WTC11 (cell line): ENCODE measurements around the gene STK16. TPM values are rescaled to one million over a fixed set of nuclear protein-coding genes. Genes with fewer than 3 reads are reported as not detected.
A peak's percentile ranks its signal among the peaks of the same experiment; 100 is the strongest.

ENCODE experiments used
- ATAC-seq: fragments of 200-7000 bp; cut with Tn5 transposase; 2 replicates; pipeline ENCODE4 v1.10.0; 2021; ENCODE audit warnings: mild to moderate bottlenecking, moderate library complexity
- CTCF ChIA-PET: fragments of 300-600 bp; sonication (Branson Sonifier 250); formaldehyde crosslinking; loops from one replicate; lab custom pipeline; 2021; ENCODE audit warnings: antibody characterized with exemption; lab: Charles Lee
- POLR2A ChIA-PET: fragments of 350-600 bp; sonication (Branson Sonifier 250); formaldehyde crosslinking; loops from one replicate; lab custom pipeline; 2021; ENCODE audit warnings: antibody characterized with exemption; lab: Charles Lee
- DNase-seq: peaks from one replicate; pipeline ENCODE4 v3.0.0; 2021; ENCODE audit warnings: low spot score
- H3K27ac Mint-ChIP-seq: 2 replicates; pipeline ENCODE4 v1.8.0; 2021; ENCODE audit warnings: mixed read lengths
- H3K27me3 Mint-ChIP-seq: 2 replicates; pipeline ENCODE4 v1.8.0; 2021; ENCODE audit warnings: low read depth, mild to moderate bottlenecking, moderate library complexity, mixed read lengths
- H3K36me3 Mint-ChIP-seq: 2 replicates; pipeline ENCODE4 v1.8.0; 2021; ENCODE audit warnings: mixed read lengths
- H3K4me1 Mint-ChIP-seq: 2 replicates; pipeline ENCODE4 v1.8.0; 2022; ENCODE audit warnings: mixed read lengths
- H3K4me3 Mint-ChIP-seq: 2 replicates; pipeline ENCODE4 v1.8.0; 2021; ENCODE audit warnings: mild to moderate bottlenecking, moderate library complexity, mixed read lengths
- H3K9me3 Mint-ChIP-seq: 2 replicates; pipeline ENCODE4 v1.8.0; 2021; ENCODE audit warnings: mixed read lengths
- CBFB ChIP-seq: sonication (generic); formaldehyde crosslinking; IDR thresholded peaks from 2 replicates; pipeline ENCODE4 v1.8.1; 2022; ENCODE audit warnings: mild to moderate bottlenecking, low read depth, missing genetic modification reagents
- CDX4 ChIP-seq: fragments of 250-450 bp; sonication (Bioruptor Pico); IDR thresholded peaks from 2 replicates; pipeline ENCODE4 v1.9.0; 2021; ENCODE audit warnings: moderate library complexity, mild to moderate bottlenecking, inconsistent platforms, borderline replicate concordance
- CREB1 ChIP-seq: sonication (generic); formaldehyde crosslinking; IDR thresholded peaks from 2 replicates; pipeline ENCODE4 v1.8.0; 2023; ENCODE audit warnings: mild to moderate bottlenecking, missing genetic modification reagents
- FOXJ3 ChIP-seq: sonication (generic); formaldehyde crosslinking; IDR thresholded peaks from 2 replicates; pipeline ENCODE4 v1.9.0; 2021; ENCODE audit warnings: missing genetic modification reagents, mild to moderate bottlenecking, borderline replicate concordance
- FOXK1 ChIP-seq: sonication (generic); formaldehyde crosslinking; IDR thresholded peaks from 2 replicates; pipeline ENCODE4 v1.8.0; 2022; ENCODE audit warnings: mild to moderate bottlenecking, moderate library complexity, missing genetic modification reagents
- JAZF1 ChIP-seq: fragments of 250-450 bp; sonication (Bioruptor Pico); IDR thresholded peaks from 2 replicates; pipeline ENCODE4 v1.9.0; 2021; ENCODE audit warnings: moderate library complexity, mild to moderate bottlenecking, inconsistent platforms
- MYBL2 ChIP-seq: sonication (generic); formaldehyde crosslinking; IDR thresholded peaks from 2 replicates; pipeline ENCODE4 v1.8.1; 2023; ENCODE audit warnings: mild to moderate bottlenecking, moderate library complexity, missing genetic modification reagents
- SP1 ChIP-seq: sonication (generic); formaldehyde crosslinking; conservative IDR thresholded peaks from 2 replicates; pipeline ENCODE4 v1.8.1; 2022; ENCODE audit warnings: missing genetic modification reagents
- USF1 ChIP-seq: sonication (generic); formaldehyde crosslinking; IDR thresholded peaks from 2 replicates; pipeline ENCODE4 v1.8.0; 2022; ENCODE audit warnings: mild to moderate bottlenecking, missing genetic modification reagents
- ZNF232 ChIP-seq: sonication (generic); formaldehyde crosslinking; IDR thresholded peaks from 2 replicates; pipeline ENCODE4 v1.8.0; 2022; ENCODE audit warnings: mild to moderate bottlenecking, missing genetic modification reagents
- ZNF317 ChIP-seq: sonication (generic); formaldehyde crosslinking; IDR thresholded peaks from 2 replicates; pipeline ENCODE4 v1.8.1; 2023; ENCODE audit warnings: low read depth, mild to moderate bottlenecking, moderate library complexity, missing genetic modification reagents, borderline replicate concordance
- total RNA-seq: library from RNA; stranded (reverse); gene quantifications from 3 replicates; pipeline ENCODE4 v1.2.3, GENCODE V29; 2021
- TF ChIP-seq, protein P1 (sequence below): sonication (generic); formaldehyde crosslinking; IDR thresholded peaks from 2 replicates; pipeline ENCODE4 v1.8.0; 2022; ENCODE audit warnings: mild to moderate bottlenecking, missing genetic modification reagents
- TF ChIP-seq, protein P2 (sequence below): sonication (generic); formaldehyde crosslinking; IDR thresholded peaks from 2 replicates; pipeline ENCODE4 v1.8.1; 2023; ENCODE audit warnings: mild to moderate bottlenecking, missing genetic modification reagents, moderate library complexity
- TF ChIP-seq, protein P3 (sequence below): sonication (generic); formaldehyde crosslinking; conservative IDR thresholded peaks from 2 replicates; pipeline ENCODE4 v1.8.1; 2023; ENCODE audit warnings: mild to moderate bottlenecking, low read depth, missing genetic modification reagents, moderate library complexity
- TF ChIP-seq, protein P4 (sequence below): fragments of 250-450 bp; sonication (Bioruptor Pico); IDR thresholded peaks from 2 replicates; pipeline ENCODE4 v1.8.0; 2021; ENCODE audit warnings: mild to moderate bottlenecking

The STK16 gene
- total RNA-seq, 1 experiment from 2014 or later, result 27.5 TPM

DNA sequence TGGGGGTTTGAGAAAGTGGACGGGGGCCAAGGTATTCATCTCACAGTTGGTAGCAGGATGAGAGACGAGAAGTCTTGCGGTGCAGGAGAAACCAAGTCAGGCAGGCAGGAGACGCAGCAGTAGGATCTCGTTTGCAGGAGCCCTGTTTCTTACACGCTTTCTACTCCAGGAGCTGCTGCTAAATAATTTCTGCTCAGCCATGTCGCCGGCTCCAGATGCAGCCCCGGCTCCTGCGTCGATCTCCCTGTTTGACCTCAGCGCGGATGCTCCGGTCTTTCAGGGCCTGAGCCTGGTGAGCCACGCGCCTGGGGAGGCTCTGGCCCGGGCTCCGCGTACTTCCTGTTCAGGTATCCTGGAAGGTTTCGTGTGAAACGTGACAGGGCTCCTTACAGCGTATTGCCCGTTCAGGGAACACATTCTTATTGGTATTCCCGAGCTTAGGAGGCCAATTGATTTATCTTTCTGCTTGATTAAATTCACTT lies 15.2 kb upstream of the STK16 start (continued):
- TF ChIP-seq MYBL2 (CRISPR knock-in tag) (0 out of 2 replicates have a peak, but pooled peaks have one; percentile 5), CBFB (CRISPR knock-in tag) (no peak), ZNF232 (CRISPR knock-in tag) (0 out of 2 replicates have a peak, but pooled peaks have one; percentile 27)
- TF ChIP-seq, protein P1, sequence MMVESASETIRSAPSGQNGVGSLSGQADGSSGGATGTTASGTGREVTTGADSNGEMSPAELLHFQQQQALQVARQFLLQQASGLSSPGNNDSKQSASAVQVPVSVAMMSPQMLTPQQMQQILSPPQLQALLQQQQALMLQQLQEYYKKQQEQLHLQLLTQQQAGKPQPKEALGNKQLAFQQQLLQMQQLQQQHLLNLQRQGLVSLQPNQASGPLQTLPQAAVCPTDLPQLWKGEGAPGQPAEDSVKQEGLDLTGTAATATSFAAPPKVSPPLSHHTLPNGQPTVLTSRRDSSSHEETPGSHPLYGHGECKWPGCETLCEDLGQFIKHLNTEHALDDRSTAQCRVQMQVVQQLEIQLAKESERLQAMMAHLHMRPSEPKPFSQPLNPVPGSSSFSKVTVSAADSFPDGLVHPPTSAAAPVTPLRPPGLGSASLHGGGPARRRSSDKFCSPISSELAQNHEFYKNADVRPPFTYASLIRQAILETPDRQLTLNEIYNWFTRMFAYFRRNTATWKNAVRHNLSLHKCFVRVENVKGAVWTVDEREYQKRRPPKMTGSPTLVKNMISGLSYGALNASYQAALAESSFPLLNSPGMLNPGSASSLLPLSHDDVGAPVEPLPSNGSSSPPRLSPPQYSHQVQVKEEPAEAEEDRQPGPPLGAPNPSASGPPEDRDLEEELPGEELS (CRISPR knock-in tag), result no peak

- CTCF ChIA-PET, result no interaction called here
These were observed 10.9 kb upstream of the STK16 start for GRCh38 chr2:219234331-219234730.

DNA sequence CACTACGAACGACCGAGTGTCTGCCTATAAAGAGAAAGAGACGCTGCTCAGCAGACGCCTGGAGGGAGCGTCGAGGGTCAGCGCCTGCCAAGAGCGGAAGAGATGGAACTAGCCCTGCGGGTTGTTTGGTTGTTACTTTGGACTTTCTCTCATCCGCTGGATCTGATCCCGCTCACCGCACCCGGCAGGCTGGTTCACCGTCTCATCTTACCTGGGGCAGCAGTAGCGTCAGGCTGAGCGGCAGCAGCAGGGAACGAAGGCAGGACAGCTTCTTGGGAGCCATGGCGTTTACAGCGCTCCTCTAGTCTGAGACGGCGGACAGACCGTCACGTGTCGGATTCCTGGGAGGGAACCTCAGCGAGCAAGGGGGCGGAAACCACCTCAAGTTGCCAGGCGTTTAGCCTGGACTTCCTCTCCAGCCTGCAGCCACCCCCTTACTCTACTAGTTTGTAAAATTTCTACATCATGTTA lies 2.0 kb upstream of the STK16 start:
- Mint-ChIP-seq H3K27ac (peak overlapping the region; percentile 48; the same call in 1 of the 2 replicates), H3K4me1 (peaks cover 14% of the 10 kb centered on the region), H3K36me3 (no peaks in the 10 kb centered on the region), H3K4me3 (peak overlapping the region; percentile 37), H3K27me3 (no peaks in the 10 kb centered on the region), H3K9me3 (no peaks in the 10 kb centered on the region)
- TF ChIP-seq FOXJ3 (CRISPR knock-in tag), result no peak
- TF ChIP-seq, protein P2, sequence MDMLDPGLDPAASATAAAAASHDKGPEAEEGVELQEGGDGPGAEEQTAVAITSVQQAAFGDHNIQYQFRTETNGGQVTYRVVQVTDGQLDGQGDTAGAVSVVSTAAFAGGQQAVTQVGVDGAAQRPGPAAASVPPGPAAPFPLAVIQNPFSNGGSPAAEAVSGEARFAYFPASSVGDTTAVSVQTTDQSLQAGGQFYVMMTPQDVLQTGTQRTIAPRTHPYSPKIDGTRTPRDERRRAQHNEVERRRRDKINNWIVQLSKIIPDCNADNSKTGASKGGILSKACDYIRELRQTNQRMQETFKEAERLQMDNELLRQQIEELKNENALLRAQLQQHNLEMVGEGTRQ (CRISPR knock-in tag), result peak; percentile 44
- TF ChIP-seq, protein P3, sequence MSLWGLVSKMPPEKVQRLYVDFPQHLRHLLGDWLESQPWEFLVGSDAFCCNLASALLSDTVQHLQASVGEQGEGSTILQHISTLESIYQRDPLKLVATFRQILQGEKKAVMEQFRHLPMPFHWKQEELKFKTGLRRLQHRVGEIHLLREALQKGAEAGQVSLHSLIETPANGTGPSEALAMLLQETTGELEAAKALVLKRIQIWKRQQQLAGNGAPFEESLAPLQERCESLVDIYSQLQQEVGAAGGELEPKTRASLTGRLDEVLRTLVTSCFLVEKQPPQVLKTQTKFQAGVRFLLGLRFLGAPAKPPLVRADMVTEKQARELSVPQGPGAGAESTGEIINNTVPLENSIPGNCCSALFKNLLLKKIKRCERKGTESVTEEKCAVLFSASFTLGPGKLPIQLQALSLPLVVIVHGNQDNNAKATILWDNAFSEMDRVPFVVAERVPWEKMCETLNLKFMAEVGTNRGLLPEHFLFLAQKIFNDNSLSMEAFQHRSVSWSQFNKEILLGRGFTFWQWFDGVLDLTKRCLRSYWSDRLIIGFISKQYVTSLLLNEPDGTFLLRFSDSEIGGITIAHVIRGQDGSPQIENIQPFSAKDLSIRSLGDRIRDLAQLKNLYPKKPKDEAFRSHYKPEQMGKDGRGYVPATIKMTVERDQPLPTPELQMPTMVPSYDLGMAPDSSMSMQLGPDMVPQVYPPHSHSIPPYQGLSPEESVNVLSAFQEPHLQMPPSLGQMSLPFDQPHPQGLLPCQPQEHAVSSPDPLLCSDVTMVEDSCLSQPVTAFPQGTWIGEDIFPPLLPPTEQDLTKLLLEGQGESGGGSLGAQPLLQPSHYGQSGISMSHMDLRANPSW, result no peak
- DNase-seq, result no peak
- ATAC-seq, result no peak
- CTCF ChIA-PET, result no interaction called here
- POLR2A ChIA-PET, result no interaction called here

More at GRCh38 chr2:219234331-219234730, 10.9 kb upstream of the STK16 start:
- TF ChIP-seq SP1 (CRISPR knock-in tag), result no peak
- TF ChIP-seq CDX4 (CRISPR knock-in tag), result no peak
- no peak for TF ChIP-seq ZNF317 (CRISPR knock-in tag)
- Mint-ChIP-seq H3K27me3 (no peaks in the 10 kb centered on the region), H3K4me3 (no peak overlapping the region), H3K9me3 (no peaks in the 10 kb centered on the region), H3K4me1 (peaks cover 5% of the 10 kb centered on the region), H3K36me3 (peaks cover 56% of the 10 kb centered on the region), H3K27ac (no peak overlapping the region)
- ATAC-seq (no peak), DNase-seq (no peak)
- POLR2A ChIA-PET, result no interaction called here

DNA sequence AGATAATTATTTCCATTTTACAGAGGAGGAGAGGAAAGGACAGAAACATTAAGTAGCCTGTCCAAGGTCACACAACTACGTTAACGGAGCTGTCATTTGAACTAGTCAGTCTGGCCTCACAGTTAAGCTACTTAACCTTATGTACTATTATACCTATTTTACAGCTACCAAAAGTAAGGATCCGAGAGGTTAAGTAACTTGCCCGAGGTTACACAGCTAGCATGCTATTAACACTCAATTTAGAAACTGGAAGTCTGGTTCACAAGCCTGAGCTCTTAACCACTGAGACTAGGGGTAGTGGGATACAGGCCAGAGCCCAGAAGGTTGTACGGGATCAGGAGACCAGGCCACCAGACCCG lies 511 bp upstream of the STK16 start:
- peaks cover 22% of the 10 kb centered on the region for H3K4me1 Mint-ChIP-seq
- H3K4me3 Mint-ChIP-seq, result peak overlapping the region; percentile 93
- ChIA-PET POLR2A (interaction anchor here (0.9 to 1.8 kb wide), 9 partner anchors 9 to 143 kb away, joined by 3 to 14 read pairs (median 6); partner anchors contain the start of genes ABCB6, ANKZF1, ATG9A and DNAJB2), CTCF (interaction anchor here (0.6 to 1.7 kb wide), 16 partner anchors 10 to 285 kb away, joined by 3 to 20 read pairs (median 4); partner anchors contain the start of genes CNPPD1, DNAJB2 and ZFAND2B)
- no peaks in the 10 kb centered on the region for H3K9me3 Mint-ChIP-seq
- no peaks in the 10 kb centered on the region for H3K27me3 Mint-ChIP-seq
- peak overlapping the region; percentile 70; the same call in 1 of the 2 replicates for H3K27ac Mint-ChIP-seq
- ATAC-seq, result no peak
- H3K36me3 Mint-ChIP-seq, result 0 out of 2 replicates have a peak, but pooled peaks cover 6% of the 10 kb centered on the region
- DNase-seq, result no peak
- TF ChIP-seq, protein P4, sequence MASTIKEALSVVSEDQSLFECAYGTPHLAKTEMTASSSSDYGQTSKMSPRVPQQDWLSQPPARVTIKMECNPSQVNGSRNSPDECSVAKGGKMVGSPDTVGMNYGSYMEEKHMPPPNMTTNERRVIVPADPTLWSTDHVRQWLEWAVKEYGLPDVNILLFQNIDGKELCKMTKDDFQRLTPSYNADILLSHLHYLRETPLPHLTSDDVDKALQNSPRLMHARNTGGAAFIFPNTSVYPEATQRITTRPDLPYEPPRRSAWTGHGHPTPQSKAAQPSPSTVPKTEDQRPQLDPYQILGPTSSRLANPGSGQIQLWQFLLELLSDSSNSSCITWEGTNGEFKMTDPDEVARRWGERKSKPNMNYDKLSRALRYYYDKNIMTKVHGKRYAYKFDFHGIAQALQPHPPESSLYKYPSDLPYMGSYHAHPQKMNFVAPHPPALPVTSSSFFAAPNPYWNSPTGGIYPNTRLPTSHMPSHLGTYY (CRISPR knock-in tag), result no peak
- TF ChIP-seq CREB1 (CRISPR knock-in tag) (no peak), FOXK1 (CRISPR knock-in tag) (no peak), JAZF1 (CRISPR knock-in tag) (no peak), USF1 (CRISPR knock-in tag) (no peak)
- TF ChIP-seq, protein P3, result no peak
